Neural progenitor cell (in vitro differentiated cells): ENCODE measurements around the gene UBR4. TPM values are rescaled to one million over a fixed set of nuclear protein-coding genes. Genes with fewer than 3 reads are reported as not detected.

Source experiments
- DNase-seq: peaks from one replicate; pipeline ENCODE4 v3.0.0-alpha.2; 2016; ENCODE audit warnings: low spot score
- H2AFZ ChIP-seq: fragments of 200-600 bp; sonication (generic); replicated peaks from 2 replicates; pipeline ENCODE4 v1.6.1; 2016; ENCODE audit warnings: antibody characterized with exemption
- H3F3A ChIP-seq: fragments of 200-600 bp; sonication (generic); 2 replicates; pipeline ENCODE4 v1.6.1; 2016; ENCODE audit warnings: antibody characterized with exemption, low read depth
- H3K27ac ChIP-seq: fragments of 200-600 bp; sonication (generic); 2 replicates; pipeline ENCODE4 v1.5.1; 2016; ENCODE audit warnings: mild to moderate bottlenecking
- H3K27me3 ChIP-seq: fragments of 200-600 bp; sonication (generic); 2 replicates; pipeline ENCODE4 v1.6.1; 2016; ENCODE audit warnings: mild to moderate bottlenecking, moderate library complexity
- H3K36me3 ChIP-seq: fragments of 200-600 bp; sonication (generic); 2 replicates; pipeline ENCODE4 v1.5.1; 2016
- H3K4me1 ChIP-seq: fragments of 200-600 bp; sonication (generic); 2 replicates; pipeline ENCODE4 v1.6.1; 2016; ENCODE audit warnings: mixed run types
- H3K4me2 ChIP-seq: fragments of 200-600 bp; sonication (generic); 2 replicates; pipeline ENCODE4 v1.6.1; 2016
- H3K4me3 ChIP-seq: fragments of 200-600 bp; sonication (generic); 2 replicates; pipeline ENCODE4 v1.5.1; 2016
- H3K79me2 ChIP-seq: fragments of 200-600 bp; sonication (generic); 2 replicates; pipeline ENCODE4 v1.6.1; 2016; ENCODE audit warnings: low read depth
- H3K9ac ChIP-seq: fragments of 200-600 bp; sonication (generic); 2 replicates; pipeline ENCODE4 v1.6.1; 2016
- H3K9me3 ChIP-seq: fragments of 200-600 bp; sonication (generic); 2 replicates; pipeline ENCODE4 v1.5.1; 2016; ENCODE audit warnings: low read depth
- H4K20me1 ChIP-seq: fragments of 200-600 bp; sonication (generic); 2 replicates; pipeline ENCODE4 v1.6.1; 2016; ENCODE audit warnings: low read depth
- H3K27ac Mint-ChIP-seq: 3 replicates; pipeline ENCODE4 v1.8.0; 2021; ENCODE audit warnings: mixed read lengths
- H3K27me3 Mint-ChIP-seq: 2 replicates; pipeline ENCODE4 v1.8.0; 2022; ENCODE audit warnings: low read depth, mild to moderate bottlenecking, inconsistent platforms, moderate library complexity, mixed read lengths; ENCODE audit not compliant: insufficient read depth
- H3K36me3 Mint-ChIP-seq: 3 replicates; pipeline ENCODE4 v1.8.0; 2021; ENCODE audit warnings: mixed read lengths
- H3K4me1 Mint-ChIP-seq: 3 replicates; pipeline ENCODE4 v1.8.0; 2021; ENCODE audit warnings: mixed read lengths
- H3K4me3 Mint-ChIP-seq: 3 replicates; pipeline ENCODE4 v1.8.0; 2021; ENCODE audit warnings: mild to moderate bottlenecking, moderate library complexity, mixed read lengths
- H3K9me3 Mint-ChIP-seq: 3 replicates; pipeline ENCODE4 v1.8.0; 2020; ENCODE audit warnings: mixed read lengths
- CTCF ChIP-seq: fragments of 200-600 bp; sonication (generic); IDR thresholded peaks from 2 replicates; pipeline ENCODE4 v1.5.1; 2017; ENCODE audit warnings: antibody characterized with exemption, mild to moderate bottlenecking
- EZH2 ChIP-seq: fragments of 200-600 bp; sonication (generic); IDR thresholded peaks from 2 replicates; pipeline ENCODE4 v1.6.1; 2017; ENCODE audit warnings: antibody characterized with exemption, mild to moderate bottlenecking, moderate library complexity
- EZH2phosphoT487 ChIP-seq: fragments of 200-600 bp; sonication (generic); IDR thresholded peaks from 2 replicates; pipeline ENCODE4 v1.6.1; 2017; ENCODE audit warnings: antibody characterized with exemption
- total RNA-seq: library from RNA; depleted of rRNA; stranded (reverse); fragments of >200 nt; gene quantifications from 2 replicates; pipeline ENCODE4 v1.2.3, GENCODE V29; 2015; ENCODE audit warnings: low replicate concordance

Gene UBR4
- total RNA-seq, 1 donor from 2014 or later, result 71.2 TPM

GRCh38 chr1:19083081-19083480, 127.0 kb downstream of the UBR4 start:
- Mint-ChIP-seq H3K4me1 (no peaks in the 10 kb centered on the region), H3K9me3 (no peaks in the 10 kb centered on the region), H3K27ac (no peak overlapping the region), H3K27me3 (peaks cover 3% of the 10 kb centered on the region), H3K4me3 (no peak overlapping the region), H3K36me3 (peaks cover 21% of the 10 kb centered on the region)
- H3K4me1 ChIP-seq, result no peaks in the 10 kb centered on the region
- no peaks in the 10 kb centered on the region for H3K79me2 ChIP-seq
- no peak overlapping the region for H3K4me3 ChIP-seq
- no peak overlapping the region for H3K4me2 ChIP-seq
- H3K9ac ChIP-seq, result no peak overlapping the region
- H3K27me3 ChIP-seq, result no peaks in the 10 kb centered on the region
- H4K20me1 ChIP-seq, result peaks cover 2% of the 10 kb centered on the region
- no peak overlapping the region for H3K27ac ChIP-seq
- H3K36me3 ChIP-seq, result no peaks in the 10 kb centered on the region
- no peaks in the 10 kb centered on the region for H3F3A ChIP-seq
- no peak for TF ChIP-seq EZH2phosphoT487
- no peak for TF ChIP-seq EZH2
- no peak for TF ChIP-seq CTCF
- H2AFZ ChIP-seq, result no peak overlapping the region
- no peak for DNase-seq
- H3K9me3 ChIP-seq, result no peaks in the 10 kb centered on the region

GRCh38 chr1:19081218-19081893, 128.7 kb downstream of the UBR4 start:
- no peaks in the 10 kb centered on the region for H3K9me3 Mint-ChIP-seq
- H2AFZ ChIP-seq, result no peak overlapping the region
- no peak for DNase-seq
- H4K20me1 ChIP-seq, result peaks cover 2% of the 10 kb centered on the region
- H3K9me3 ChIP-seq, result no peaks in the 10 kb centered on the region
- peaks cover 3% of the 10 kb centered on the region for H3K27me3 Mint-ChIP-seq
- H3K79me2 ChIP-seq, result no peaks in the 10 kb centered on the region
- H3K4me3 ChIP-seq, result no peak overlapping the region
- H3K9ac ChIP-seq, result no peak overlapping the region
- peaks cover 29% of the 10 kb centered on the region for H3K36me3 Mint-ChIP-seq
- H3K4me1 Mint-ChIP-seq, result no peaks in the 10 kb centered on the region
- H3K27me3 ChIP-seq, result no peaks in the 10 kb centered on the region
- no peak overlapping the region for H3K27ac ChIP-seq
- no peak overlapping the region for H3K4me3 Mint-ChIP-seq
- H3K4me2 ChIP-seq, result no peak overlapping the region
- H3K36me3 ChIP-seq, result no peaks in the 10 kb centered on the region
- no peak for TF ChIP-seq EZH2
- no peaks in the 10 kb centered on the region for H3K4me1 ChIP-seq
- H3K27ac Mint-ChIP-seq, result no peak overlapping the region
- H3F3A ChIP-seq, result no peaks in the 10 kb centered on the region

- TF ChIP-seq EZH2, result no peak
- no peak for TF ChIP-seq EZH2phosphoT487
- TF ChIP-seq CTCF, result no peak
- Mint-ChIP-seq H3K36me3 (peaks cover 35% of the 10 kb centered on the region), H3K27me3 (peaks cover 2% of the 10 kb centered on the region), H3K4me1 (no peaks in the 10 kb centered on the region), H3K9me3 (no peaks in the 10 kb centered on the region), H3K27ac (no peak overlapping the region), H3K4me3 (no peak overlapping the region)
- no peak overlapping the region for H3K4me2 ChIP-seq
- no peaks in the 10 kb centered on the region for H3K27me3 ChIP-seq
- no peaks in the 10 kb centered on the region for H3K4me1 ChIP-seq
- DNase-seq, result no peak
- H3K9ac ChIP-seq, result no peak overlapping the region
- peaks cover 2% of the 10 kb centered on the region for H4K20me1 ChIP-seq
- H3K4me3 ChIP-seq, result no peak overlapping the region
- no peaks in the 10 kb centered on the region for H3F3A ChIP-seq
- no peaks in the 10 kb centered on the region for H3K79me2 ChIP-seq
- H3K27ac ChIP-seq, result no peak overlapping the region
- no peaks in the 10 kb centered on the region for H3K36me3 ChIP-seq
- H3K9me3 ChIP-seq, result no peaks in the 10 kb centered on the region
- no peak overlapping the region for H2AFZ ChIP-seq
These were observed 129.3 kb downstream of the UBR4 start for GRCh38 chr1:19080721-19081120.
